GM19397 (cell line): ENCODE data around the gene FERMT3.
"Not testable (repeated sequence)": the region's sequence is repeated elsewhere in the genome, so short reads cannot be mapped to it uniquely, and the experiment has no call there.

Experiments used
- ATAC-seq: cut with Tn5 transposase; IDR thresholded peaks from one replicate; pipeline ENCODE4 v1.9.1; 2021; ENCODE audit warnings: mild to moderate bottlenecking, moderate library complexity; ENCODE audit not compliant: unreplicated experiment

The FERMT3 gene

GRCh38 chr11:64206457-64207255, at the start of gene FERMT3:
Gene FERMT3 (plus strand): TSS chr11:64206721. CDS start chr11:64207365, 644 bp downstream.
- peak; percentile 9 for ATAC-seq

- ATAC-seq, result no peak
Observed at GRCh38 chr11:64157631-64158394, 48.7 kb upstream of the FERMT3 start.

GRCh38 chr11:64161037-64161436, 45.5 kb upstream of the FERMT3 start:
- ATAC-seq, result no peak

- not testable (repeated sequence) for ATAC-seq
Observed at GRCh38 chr11:64162769-64163168, 43.8 kb upstream of the FERMT3 start.

- ATAC-seq, result no peak
Observed at GRCh38 chr11:64163951-64164350, 42.6 kb upstream of the FERMT3 start.

GRCh38 chr11:64164392-64165312, 41.9 kb upstream of the FERMT3 start:
- ATAC-seq, result no peak

GRCh38 chr11:64165481-64165841, 41.1 kb upstream of the FERMT3 start:
- peak; percentile 13 for ATAC-seq

GRCh38 chr11:64165842-64166635, 40.5 kb upstream of the FERMT3 start, which contains the start of gene MACROD1:
Gene MACROD1 (minus strand): TSS chr11:64166113. CDS start chr11:64165994, 119 bp downstream.
- peak; percentile 84 for ATAC-seq

GRCh38 chr11:64170419-64170818, 36.1 kb upstream of the FERMT3 start:
- no peak for ATAC-seq

- no peak for ATAC-seq
Observed at GRCh38 chr11:64173616-64174355, 32.7 kb upstream of the FERMT3 start.

- ATAC-seq, result no peak
Observed at GRCh38 chr11:64176751-64177150, 29.8 kb upstream of the FERMT3 start.

GRCh38 chr11:64178203-64178602, 28.3 kb upstream of the FERMT3 start:
- no peak for ATAC-seq

GRCh38 chr11:64178951-64179639, 27.4 kb upstream of the FERMT3 start:
- ATAC-seq, result no peak

- ATAC-seq, result no peak
Observed at GRCh38 chr11:64180891-64181290, 25.6 kb upstream of the FERMT3 start.

- no peak for ATAC-seq
Observed at GRCh38 chr11:64181506-64182411, 24.8 kb upstream of the FERMT3 start.

GRCh38 chr11:64183890-64184289, 22.6 kb upstream of the FERMT3 start:
- ATAC-seq, result no peak

GRCh38 chr11:64185175-64185692, 21.3 kb upstream of the FERMT3 start:
- peak; percentile 25 for ATAC-seq
